Measurements from ENCODE around the gene S100A2.

GRCh38 chr1:153587314-153587713 lies 21.7 kb upstream of the S100A2 start:
- no peak for TF ChIP-seq POLR2AphosphoS5 (IDR thresholded peaks at IDR 0.05)
- no peak for TF ChIP-seq POLR2A (IDR thresholded peaks at IDR 0.05)
- no peak for TF ChIP-seq CTCF (IDR thresholded peaks at IDR 0.05)
- TF ChIP-seq EP300 (IDR thresholded peaks at IDR 0.05): no peak
